Activated naive CD8-positive, alpha-beta T cell (primary cell): ENCODE results near the gene SGSH.

Experiments used
- H3K27ac Mint-ChIP-seq: one replicate; pipeline ENCODE4 v1.8.0; 2021; ENCODE audit warnings: mixed read lengths
- H3K27me3 Mint-ChIP-seq: one replicate; pipeline ENCODE4 v1.8.0; 2021; ENCODE audit warnings: mixed read lengths
- H3K36me3 Mint-ChIP-seq: one replicate; pipeline ENCODE4 v1.8.0; 2021; ENCODE audit warnings: mixed read lengths
- H3K4me1 Mint-ChIP-seq: one replicate; pipeline ENCODE4 v1.8.0; 2021; ENCODE audit warnings: low read depth, mixed read lengths
- H3K4me3 Mint-ChIP-seq: one replicate; pipeline ENCODE4 v1.8.0; 2021; ENCODE audit warnings: mild to moderate bottlenecking, mixed read lengths
- H3K9me3 Mint-ChIP-seq: one replicate; pipeline ENCODE4 v1.8.0; 2021; ENCODE audit warnings: low read depth, mixed read lengths

The SGSH gene

DNA sequence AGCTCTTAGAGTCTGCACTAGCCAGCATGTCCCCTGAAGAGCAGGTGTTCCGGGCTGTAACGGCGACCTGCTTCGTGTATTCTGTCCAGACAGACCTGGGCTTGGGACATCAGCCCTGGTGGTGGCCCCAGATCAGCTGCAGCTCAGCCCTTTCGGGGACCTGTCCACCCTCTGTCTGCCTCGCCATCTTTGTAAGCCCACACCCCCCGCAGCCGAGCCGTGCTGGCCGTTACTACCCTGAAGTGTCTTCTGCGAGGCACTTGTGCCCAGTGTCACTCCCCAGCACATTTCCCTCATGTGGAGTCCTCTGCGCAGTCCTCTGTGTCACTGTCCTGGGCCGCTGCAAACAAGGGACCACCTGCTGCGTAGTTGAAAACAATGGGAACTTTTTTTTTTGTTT lies 39.9 kb downstream of the SGSH start:
- H3K9me3 Mint-ChIP-seq: no peaks in the 10 kb centered on the region
- no peak overlapping the region for H3K27ac Mint-ChIP-seq
- H3K4me1 Mint-ChIP-seq: no peaks in the 10 kb centered on the region
- H3K27me3 Mint-ChIP-seq: no peaks in the 10 kb centered on the region
- H3K36me3 Mint-ChIP-seq: no peaks in the 10 kb centered on the region
- no peak overlapping the region for H3K4me3 Mint-ChIP-seq

- no peak overlapping the region for H3K27ac Mint-ChIP-seq
- H3K4me3 Mint-ChIP-seq: no peak overlapping the region
- no peaks in the 10 kb centered on the region for H3K4me1 Mint-ChIP-seq
- H3K9me3 Mint-ChIP-seq: no peaks in the 10 kb centered on the region
- H3K36me3 Mint-ChIP-seq: no peaks in the 10 kb centered on the region
- H3K27me3 Mint-ChIP-seq: no peaks in the 10 kb centered on the region
Observed at GRCh38 chr17:80177986-80178595, 42.0 kb downstream of the SGSH start.

- Mint-ChIP-seq H3K4me3 (no peak overlapping the region), H3K36me3 (no peaks in the 10 kb centered on the region), H3K27ac (no peak overlapping the region), H3K27me3 (no peaks in the 10 kb centered on the region), H3K4me1 (no peaks in the 10 kb centered on the region), H3K9me3 (no peaks in the 10 kb centered on the region)
Observed at GRCh38 chr17:80176757-80177156, 43.4 kb downstream of the SGSH start.

GRCh38 chr17:80173916-80174315 lies 46.2 kb downstream of the SGSH start:
- no peak overlapping the region for H3K4me3 Mint-ChIP-seq
- H3K9me3 Mint-ChIP-seq: no peaks in the 10 kb centered on the region
- no peaks in the 10 kb centered on the region for H3K27me3 Mint-ChIP-seq
- H3K36me3 Mint-ChIP-seq: no peaks in the 10 kb centered on the region
- no peaks in the 10 kb centered on the region for H3K4me1 Mint-ChIP-seq
- H3K27ac Mint-ChIP-seq: no peak overlapping the region

DNA sequence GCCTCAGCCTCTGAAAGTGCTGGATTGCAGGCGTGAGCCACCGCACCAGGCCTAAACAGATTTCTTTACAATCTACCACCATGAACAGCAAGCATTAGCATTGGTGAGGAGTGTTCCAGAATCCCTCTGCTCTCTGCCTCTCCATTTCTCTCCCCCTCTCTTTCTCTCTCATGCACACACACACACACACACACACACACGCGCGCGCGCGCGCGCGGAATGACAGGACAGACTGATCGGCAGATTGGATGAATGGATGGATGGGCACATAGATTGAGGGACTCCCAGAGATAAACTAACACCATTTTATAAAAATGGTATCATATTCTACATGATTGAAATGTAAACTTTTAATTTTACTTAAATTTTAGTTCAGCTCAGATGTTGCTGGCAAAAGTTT lies 47.0 kb downstream of the SGSH start:
- no peaks in the 10 kb centered on the region for H3K9me3 Mint-ChIP-seq
- H3K27ac Mint-ChIP-seq: no peak overlapping the region
- H3K36me3 Mint-ChIP-seq: no peaks in the 10 kb centered on the region
- H3K4me3 Mint-ChIP-seq: no peak overlapping the region
- H3K4me1 Mint-ChIP-seq: no peaks in the 10 kb centered on the region
- H3K27me3 Mint-ChIP-seq: no peaks in the 10 kb centered on the region

GRCh38 chr17:80171681-80172080 lies 48.5 kb downstream of the SGSH start:
- no peaks in the 10 kb centered on the region for H3K4me1 Mint-ChIP-seq
- no peak overlapping the region for H3K4me3 Mint-ChIP-seq
- no peak overlapping the region for H3K27ac Mint-ChIP-seq
- H3K36me3 Mint-ChIP-seq: no peaks in the 10 kb centered on the region
- H3K27me3 Mint-ChIP-seq: no peaks in the 10 kb centered on the region
- H3K9me3 Mint-ChIP-seq: no peaks in the 10 kb centered on the region

GRCh38 chr17:80169784-80170500 lies 50.2 kb downstream of the SGSH start, which contains the start of gene CARD14:
Gene CARD14, plus strand, starts transcription at chr17:80170030. Its CDS starts 11,409 bp downstream, at chr17:80181439.
- Mint-ChIP-seq H3K4me3 (no peak within 1 kb of the TSS), H3K9me3 (no peaks in the 10 kb centered on the region), H3K36me3 (no peaks in the 10 kb centered on the region), H3K27ac (no peak within 1 kb of the TSS), H3K4me1 (no peaks in the 10 kb centered on the region), H3K27me3 (no peaks in the 10 kb centered on the region)

DNA sequence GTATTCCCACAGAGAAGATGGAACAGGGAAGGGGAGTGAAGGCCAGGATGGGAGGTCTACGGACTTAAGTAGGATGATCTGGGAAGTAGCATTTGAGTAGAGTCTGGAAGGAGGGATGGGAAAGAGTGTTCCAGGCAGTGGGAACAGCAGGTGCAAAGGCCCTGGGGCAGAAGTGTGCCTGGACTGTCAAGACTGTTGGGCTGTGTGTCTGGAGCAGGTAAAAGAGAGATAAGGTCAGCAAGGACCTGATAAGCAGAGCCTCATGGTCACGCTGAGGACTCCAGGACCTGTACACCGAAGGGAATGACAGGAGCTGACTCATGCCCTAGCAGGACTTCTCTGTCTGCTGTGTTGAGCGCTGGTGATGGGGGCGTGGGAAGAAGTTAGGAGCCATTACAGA lies 51.0 kb downstream of the SGSH start:
- H3K4me1 Mint-ChIP-seq: no peaks in the 10 kb centered on the region
- H3K9me3 Mint-ChIP-seq: no peaks in the 10 kb centered on the region
- H3K27me3 Mint-ChIP-seq: no peaks in the 10 kb centered on the region
- H3K36me3 Mint-ChIP-seq: no peaks in the 10 kb centered on the region
- no peak overlapping the region for H3K4me3 Mint-ChIP-seq
- H3K27ac Mint-ChIP-seq: no peak overlapping the region

- H3K9me3 Mint-ChIP-seq: no peaks in the 10 kb centered on the region
- H3K27ac Mint-ChIP-seq: no peak overlapping the region
- H3K27me3 Mint-ChIP-seq: no peaks in the 10 kb centered on the region
- no peak overlapping the region for H3K4me3 Mint-ChIP-seq
- H3K4me1 Mint-ChIP-seq: no peaks in the 10 kb centered on the region
- no peaks in the 10 kb centered on the region for H3K36me3 Mint-ChIP-seq
Observed at GRCh38 chr17:80168371-80168770, 51.8 kb downstream of the SGSH start.

GRCh38 chr17:80166446-80166845 lies 53.7 kb downstream of the SGSH start:
- Mint-ChIP-seq H3K4me3 (no peak overlapping the region), H3K9me3 (no peaks in the 10 kb centered on the region), H3K27ac (no peak overlapping the region), H3K27me3 (no peaks in the 10 kb centered on the region), H3K36me3 (no peaks in the 10 kb centered on the region), H3K4me1 (no peaks in the 10 kb centered on the region)

DNA sequence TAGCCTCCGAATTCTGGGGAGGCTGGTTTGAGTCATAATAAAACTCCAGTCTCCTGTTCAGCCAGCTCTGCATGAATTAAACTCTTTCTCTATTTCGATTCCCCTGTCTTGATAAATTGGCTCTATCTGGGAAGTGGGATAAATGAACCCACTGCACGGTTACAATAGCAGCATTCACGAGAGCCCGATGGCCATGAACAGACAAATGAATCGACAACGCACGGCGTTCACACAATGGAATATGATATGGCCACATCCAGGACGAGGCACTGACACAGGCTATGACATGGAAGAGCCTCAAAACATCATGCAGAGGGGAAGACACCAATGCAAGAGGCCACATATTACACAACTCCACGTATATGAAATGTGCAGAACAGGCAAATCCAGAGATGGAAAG lies 55.9 kb downstream of the SGSH start:
- Mint-ChIP-seq H3K27me3 (no peaks in the 10 kb centered on the region), H3K9me3 (no peaks in the 10 kb centered on the region), H3K27ac (no peak overlapping the region), H3K4me1 (no peaks in the 10 kb centered on the region), H3K36me3 (no peaks in the 10 kb centered on the region), H3K4me3 (no peak overlapping the region)

DNA sequence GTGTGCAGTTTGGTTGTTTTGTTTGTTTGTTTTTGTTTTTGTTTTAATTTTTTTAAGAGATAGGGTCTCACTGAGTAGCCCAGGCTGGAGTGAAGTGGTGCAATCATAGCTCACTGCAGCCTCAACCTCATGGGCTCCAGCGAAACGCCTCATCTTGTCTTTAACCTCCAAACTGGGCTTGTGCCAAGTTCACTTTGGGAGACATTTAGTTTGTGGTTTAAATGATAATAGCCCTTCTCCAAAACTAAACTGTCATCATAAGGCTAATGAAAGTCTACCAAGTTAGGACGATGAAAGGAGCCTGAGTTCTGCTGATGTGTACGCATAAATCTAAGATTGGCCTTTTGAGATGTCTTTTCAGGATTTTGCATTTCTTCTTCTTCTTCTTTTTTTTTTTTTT lies 56.8 kb downstream of the SGSH start:
- Mint-ChIP-seq H3K27me3 (no peaks in the 10 kb centered on the region), H3K9me3 (no peaks in the 10 kb centered on the region), H3K27ac (no peak overlapping the region), H3K4me3 (no peak overlapping the region), H3K36me3 (no peaks in the 10 kb centered on the region), H3K4me1 (no peaks in the 10 kb centered on the region)

DNA sequence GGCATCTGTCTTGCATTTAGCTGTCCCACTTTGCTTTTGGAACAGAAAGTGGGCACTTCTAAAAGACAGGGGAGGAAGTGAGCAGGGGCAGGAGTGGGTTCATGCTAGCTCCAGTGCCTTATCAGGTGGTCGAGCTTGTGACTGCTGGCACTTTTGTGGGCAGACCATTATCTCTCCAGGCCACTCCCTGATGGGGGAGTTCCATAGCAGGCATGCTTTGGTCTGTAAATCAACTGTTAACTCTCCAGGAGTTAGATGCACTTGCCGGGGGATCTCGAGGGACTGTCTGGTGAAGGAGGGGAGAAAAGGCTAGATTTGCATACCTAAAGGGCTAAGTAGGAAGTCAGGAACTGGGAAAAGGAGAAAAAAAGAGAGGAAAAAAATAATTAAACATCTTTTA lies 59.6 kb downstream of the SGSH start:
- Mint-ChIP-seq H3K27ac (no peak overlapping the region), H3K4me1 (no peaks in the 10 kb centered on the region), H3K4me3 (no peak overlapping the region), H3K27me3 (no peaks in the 10 kb centered on the region), H3K36me3 (peaks cover 2% of the 10 kb centered on the region), H3K9me3 (no peaks in the 10 kb centered on the region)
